Spleen (tissue), 11 donors: Measurements from ENCODE around the gene LCLAT1. TPM values are rescaled to one million over a fixed set of nuclear protein-coding genes. Genes with fewer than 3 reads are reported as not detected.
A peak's percentile ranks its signal among the peaks of the same experiment; 100 is the strongest.

ENCODE experiments used
- DNase-seq: peaks from one replicate; pipeline ENCODE4 v3.0.0-alpha.2; 2020
- H3K27ac ChIP-seq, 8 donors: fragments of 200-600 bp; sonication (generic) in 7 of 8; 1 replicate in 4 of 8; 2 replicates in 4 of 8; pipeline versions ENCODE4 v1.5.0 to v1.8.0; 2016 to 2021; ENCODE audit warnings: inconsistent platforms in 4 of 8, mild to moderate bottlenecking in 4 of 8, moderate library complexity in 1 of 8
- H3K27me3 ChIP-seq, 7 donors: fragments of 200-600 bp; sonication (generic) in 6 of 7; replicated peaks in 1 of 7; 1 replicate in 4 of 7; 2 replicates in 3 of 7; pipeline versions ENCODE4 v1.5.0 to v1.8.0; 2016 to 2021; ENCODE audit warnings: inconsistent platforms in 3 of 7, mild to moderate bottlenecking in 1 of 7
- H3K36me3 ChIP-seq, 6 donors: fragments of 200-600 bp; sonication (generic) in 5 of 6; 1 replicate in 4 of 6; 2 replicates in 2 of 6; pipeline versions ENCODE4 v1.5.0 to v1.8.0; 2016 to 2021; ENCODE audit warnings: inconsistent platforms in 2 of 6
- H3K4me1 ChIP-seq, 6 donors: fragments of 200-600 bp; sonication (generic) in 5 of 6; 1 replicate in 3 of 6; 2 replicates in 3 of 6; pipeline versions ENCODE4 v1.5.0 to v1.8.0; 2016 to 2021; ENCODE audit warnings: inconsistent platforms in 3 of 6
- H3K4me3 ChIP-seq, 8 donors: fragments of 200-600 bp; sonication (generic) in 7 of 8; 1 replicate in 4 of 8; 2 replicates in 4 of 8; pipeline versions ENCODE4 v1.5.0 to v1.8.0; 2016 to 2021; ENCODE audit warnings: inconsistent platforms in 4 of 8, mild to moderate bottlenecking in 4 of 8, moderate library complexity in 2 of 8
- H3K9me3 ChIP-seq, 8 donors: fragments of 200-600 bp; sonication (generic) in 7 of 8; 1 replicate in 4 of 8; 2 replicates in 4 of 8; pipeline versions ENCODE4 v1.5.0 to v1.8.0; 2016 to 2021; ENCODE audit warnings: inconsistent platforms in 4 of 8
- CTCF ChIP-seq, 11 experiments: fragments of 200-600 bp in 7 of 11; fragments of 450-650 bp in 4 of 11; sonication (generic) in 4 of 11; IDR thresholded peaks in 8 of 11; conservative IDR thresholded peaks in 3 of 11; 1 replicate in 7 of 11; 2 replicates in 4 of 11; pipeline versions ENCODE4 v1.4.0 to v1.8.0; 2016 to 2021; ENCODE audit warnings: antibody characterized with exemption in 11 of 11, inconsistent platforms in 4 of 11, mild to moderate bottlenecking in 1 of 11
- POLR2A ChIP-seq, 3 donors: fragments of 450-650 bp; IDR thresholded peaks; one replicate each; pipeline ENCODE4 v1.5.1; 2017; ENCODE audit warnings: antibody characterized with exemption in 3 of 3, mild to moderate bottlenecking in 1 of 3
- POLR2AphosphoS5 ChIP-seq, 3 donors: sonication (generic); formaldehyde crosslinking; IDR thresholded peaks; one replicate each; pipeline ENCODE4 v1.5.1; 2017; ENCODE audit warnings: antibody characterized with exemption in 3 of 3
- WGBS, 5 donors: extraction: QIAGEN DNeasy Blood & Tissue Kit in 3 of 5; methylation state at CpG; one replicate each; pipeline versions ENCODE4 v1.1.5 to v1.1.7; 2013 to 2018; 5-methylcytosine and 5-hydroxymethylcytosine counted together
- intact Hi-C: fragments of 100-400 bp; cut with DNase I; formaldehyde crosslinking; loops from one replicate; pipeline ENCODE4 v1.15.0; 2023; ENCODE audit warnings: low total_unique reads
- polyA plus RNA-seq, 3 donors: library from polyadenylated mRNA; stranded (reverse); fragments of 200-250 nt; gene quantifications; one replicate each; pipeline ENCODE4 v1.2.1, GENCODE V29; 2013
- small RNA-seq, 4 donors: library from RNA; depleted of rRNA; stranded (forward); fragments of <200 nt; gene quantifications; one replicate each; pipeline ENCODE3, GENCODE V24; 2016
- total RNA-seq, 7 donors: library from RNA; depleted of rRNA in 3 of 7; stranded (reverse); fragments of >200 nt in 3 of 7; fragmentation: NEBNext Ultra II Directional in 4 of 7; extraction: Animal tissue kit (Norgen Biotek cat#: 25700) in 4 of 7; gene quantifications; one replicate each; pipeline versions ENCODE4 v1.1.0 to v1.2.1, GENCODE V29; 2016 to 2021
- donor health status: healthy with polysubstance abuse.
- donor health status: DM: no; HTN: no; CAD: no; lungs with moderate emphysema.
- donor health status: DM: no; HTN: no; CAD: no.
- donor health status: Bipolar disorder and iron deficiency.
- donor health status: healthy.
- donor health status: DM: no; HTN: no; CAD: no.
- donor health status: DM: yes; HTN: yes; CAD: no.

The LCLAT1 gene
- total and polyA plus RNA-seq, 10 donors, result 1.9 to 23.3 (median 13.8) TPM

DNA sequence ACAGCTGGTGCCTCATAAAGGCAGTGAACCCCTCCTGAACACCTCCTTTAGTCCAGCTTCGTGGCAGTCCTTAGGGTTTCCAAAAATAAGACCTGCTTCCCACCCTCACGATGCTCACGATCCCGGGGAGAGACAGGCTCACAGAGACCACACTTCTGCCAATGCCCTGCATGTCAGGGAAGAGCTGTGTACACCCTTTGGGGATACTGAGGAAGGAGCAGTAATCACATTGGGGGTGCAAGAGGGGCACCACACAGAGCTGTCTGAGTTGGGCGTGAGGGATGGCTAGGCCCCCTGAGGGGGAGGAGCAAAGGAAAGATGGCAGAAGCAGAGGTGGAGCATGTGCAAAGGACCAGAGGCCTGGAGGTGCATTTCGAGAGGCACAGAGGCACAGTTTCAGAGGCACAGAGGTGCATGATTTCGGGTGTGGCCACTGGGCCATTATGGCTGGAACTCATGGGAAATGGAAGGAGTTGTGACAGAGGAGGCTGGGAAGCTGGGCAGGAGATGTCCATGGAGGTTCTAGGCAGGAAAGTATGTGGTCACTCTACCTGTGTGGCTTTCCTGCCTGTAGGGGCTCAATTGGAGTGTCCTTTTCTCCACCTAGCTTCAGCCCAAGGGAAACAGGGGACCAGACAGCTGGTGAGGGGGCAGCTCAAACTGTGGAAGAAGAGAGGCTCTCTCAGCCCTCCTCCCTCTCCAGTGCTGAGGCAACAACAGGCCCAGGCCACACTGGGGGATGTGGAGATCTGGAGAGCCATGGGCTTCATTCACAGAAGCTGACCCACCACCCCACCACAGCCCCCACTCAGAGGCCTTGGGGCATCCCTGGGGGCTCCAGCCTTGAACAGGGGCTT, 244.3 kb downstream of the LCLAT1 start:
- intact Hi-C loops, result no loop called here
- Histone ChIP-seq H3K27me3 (no peaks in the 10 kb centered on the region), H3K4me3 (no peak overlapping the region), H3K9me3 (no peaks in the 10 kb centered on the region), H3K4me1 (peaks cover 0 to 22% (median 0%) of the 10 kb centered on the region in 6 donors), H3K27ac (peak overlapping the region in 1 of 8 donors; percentile 59), H3K36me3 (no peaks in the 10 kb centered on the region)
- TF ChIP-seq POLR2AphosphoS5 (IDR thresholded peaks at IDR 0.05) (no peak), POLR2A (IDR thresholded peaks at IDR 0.05) (no peak), CTCF (IDR thresholded peaks at IDR 0.05 in 8 of 11, conservative IDR thresholded peaks at IDR 0.05 in 3 of 11) (no peak)
- no peak for DNase-seq
- WGBS, 5 donors, result 84 to 92% (median 89%) methylated on average over 7 of the region's 7 CpGs

DNA sequence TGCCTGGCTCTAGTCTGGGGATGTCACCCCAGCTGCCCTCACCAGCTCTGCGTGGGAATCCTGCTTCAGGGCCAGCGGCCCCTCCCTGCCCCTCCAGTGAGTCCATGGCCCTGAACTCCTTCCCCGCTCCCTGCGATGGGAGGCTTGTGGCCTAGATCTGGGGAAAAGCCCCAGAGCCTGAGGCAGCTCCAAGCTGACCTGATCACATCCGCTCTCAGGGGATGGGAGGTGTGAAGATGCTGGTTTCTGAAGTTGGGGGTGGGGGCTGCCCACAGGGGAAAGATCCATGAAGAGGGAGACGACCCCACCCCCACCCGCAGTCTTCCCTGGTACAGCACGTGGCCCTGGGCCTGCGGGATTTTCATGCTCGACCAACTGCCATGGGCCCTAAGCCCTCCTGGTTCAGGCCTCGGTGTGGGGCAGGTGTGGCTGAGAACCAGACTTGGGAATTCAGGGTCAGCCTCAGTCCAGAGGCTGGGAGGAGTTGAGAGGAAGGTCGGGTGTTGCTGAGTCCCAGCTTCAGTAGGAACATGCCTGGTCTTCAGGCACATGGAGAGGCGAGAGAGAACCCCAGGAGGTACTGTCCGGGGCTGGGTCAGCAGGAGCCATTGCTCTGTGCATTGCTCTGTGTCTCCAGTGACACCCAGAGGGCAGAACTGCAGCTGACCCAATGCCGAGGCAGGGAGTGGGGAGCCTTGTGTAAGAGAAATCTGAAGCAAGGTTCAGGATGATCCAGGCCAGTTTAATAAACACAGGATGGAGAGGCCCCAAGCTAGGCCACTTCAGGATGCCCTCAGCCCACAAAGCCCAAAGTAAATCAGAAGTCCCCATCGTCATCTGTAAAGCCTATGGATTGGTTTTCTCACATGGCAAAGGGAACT, 245.1 kb downstream of the LCLAT1 start:
- Histone ChIP-seq H3K27me3 (no peaks in the 10 kb centered on the region), H3K9me3 (peaks cover 0 to under 1% (median 0%) of the 10 kb centered on the region in 8 donors), H3K27ac (peak overlapping the region in 3 of 8 donors; percentile 15 to 59 (median 29)), H3K36me3 (no peaks in the 10 kb centered on the region), H3K4me3 (no peak overlapping the region), H3K4me1 (peaks cover 0 to 22% (median 0%) of the 10 kb centered on the region in 6 donors)
- intact Hi-C loops, result no loop called here
- TF ChIP-seq POLR2AphosphoS5 (IDR thresholded peaks at IDR 0.05), result no peak
- TF ChIP-seq POLR2A (IDR thresholded peaks at IDR 0.05), result no peak
- TF ChIP-seq CTCF (IDR thresholded peaks at IDR 0.05 in 8 of 11, conservative IDR thresholded peaks at IDR 0.05 in 3 of 11), result no peak
- DNase-seq, result no peak
- WGBS, 5 donors, result 77 to 90% (median 83%) methylated on average over 10 to 16 of the region's 16 CpGs

DNA sequence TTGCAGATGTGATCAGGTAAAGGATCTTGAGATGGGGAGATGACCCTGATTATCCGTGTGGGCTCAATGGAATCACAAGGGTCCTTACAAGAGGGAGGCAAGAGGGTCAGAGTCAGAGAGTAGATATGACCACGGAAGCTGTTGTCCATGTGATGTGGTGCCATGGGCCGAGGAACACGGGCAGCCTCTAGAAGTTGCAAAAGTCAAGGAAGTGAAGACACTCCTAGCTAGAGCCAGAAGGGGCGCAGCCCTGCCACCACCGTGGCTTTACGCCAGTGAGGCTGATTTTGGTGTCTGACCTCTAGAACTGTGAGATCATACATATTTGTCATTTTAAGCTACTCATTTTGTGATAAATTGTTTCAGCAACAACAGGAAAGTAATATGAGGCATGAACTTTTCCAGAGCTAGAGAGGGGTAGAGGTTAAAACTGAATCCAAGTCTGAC, 245.8 kb downstream of the LCLAT1 start:
- 51 to 84% (median 66%) methylated on average over 7 of the region's 7 CpGs for WGBS, 5 donors
- H3K4me1 ChIP-seq, result peaks cover 0 to 22% (median 0%) of the 10 kb centered on the region in 6 donors
- no peak for DNase-seq
- no peaks in the 10 kb centered on the region for H3K27me3 ChIP-seq
- H3K27ac ChIP-seq, result peak overlapping the region in 3 of 8 donors; percentile 15 to 59 (median 29)
- H3K36me3 ChIP-seq, result no peaks in the 10 kb centered on the region
- no peak overlapping the region for H3K4me3 ChIP-seq
- peaks cover 0 to 6% (median 0%) of the 10 kb centered on the region in 8 donors for H3K9me3 ChIP-seq
- intact Hi-C loops, result no loop called here
- no peak for TF ChIP-seq POLR2A (IDR thresholded peaks at IDR 0.05)
- TF ChIP-seq CTCF (IDR thresholded peaks at IDR 0.05 in 8 of 11, conservative IDR thresholded peaks at IDR 0.05 in 3 of 11), result no peak
- TF ChIP-seq POLR2AphosphoS5 (IDR thresholded peaks at IDR 0.05), result no peak

Small RNA genes within 50 kb of the gene (small RNA-seq; reads per million reads assigned to genes)
- gene AC073255.1, result 0 reads per million in 4 donors

Other genes starting within 250 kb of the LCLAT1 start
- 100 to 1,000 TPM in 6 of 7 donors, 10 to 100 TPM in 1; 86.2 to 178 (median 123) TPM for gene LBH, start 215.7 kb upstream of the LCLAT1 start, total RNA-seq
- gene LBH, start 215.7 kb upstream of the LCLAT1 start, polyA plus RNA-seq, result 10 to 100 TPM; 48.7 to 94.2 (median 73.9) TPM